Mucosa of descending colon (tissue), 3 donors: ENCODE results near the gene LPCAT2. TPM values are rescaled to one million over a fixed set of nuclear protein-coding genes. Genes with fewer than 3 reads are reported as not detected.

ENCODE experiments used
- ATAC-seq: fragments of 200-7000 bp; cut with Tn5 transposase; one replicate; pipeline ENCODE4 v1.9.1; 2020; ENCODE audit warnings: mild to moderate bottlenecking, moderate library complexity
- DNase-seq, 3 donors: peaks; one replicate each; pipeline ENCODE4 v3.0.0-alpha.2; 2020
- H3K36me3 ChIP-seq: fragments of 200-600 bp; one replicate; pipeline ENCODE4 v1.8.0; 2021; ENCODE audit warnings: low read depth, mild to moderate bottlenecking
- H3K4me1 ChIP-seq: fragments of 200-600 bp; one replicate; pipeline ENCODE4 v1.8.0; 2021; ENCODE audit warnings: low read depth, mild to moderate bottlenecking
- H3K4me3 ChIP-seq: fragments of 200-600 bp; one replicate; pipeline ENCODE4 v1.8.0; 2021; ENCODE audit warnings: mild to moderate bottlenecking
- H3K9me3 ChIP-seq: fragments of 200-600 bp; one replicate; pipeline ENCODE4 v1.8.0; 2021; ENCODE audit warnings: mild to moderate bottlenecking
- CTCF ChIP-seq: fragments of 200-600 bp; IDR thresholded peaks from one replicate; pipeline ENCODE4 v1.8.0; 2022; ENCODE audit warnings: antibody characterized with exemption, mild to moderate bottlenecking
- intact Hi-C, 2 donors: fragments of 100-400 bp; cut with DNase I in 1 of 2; cut with micrococcal nuclease in 1 of 2; formaldehyde crosslinking; loops; one replicate each; pipeline versions ENCODE4 v1.11.0 to v1.11.1; 2022; cut with DNase I, micrococcal nuclease
- total RNA-seq, 3 donors: library from RNA; stranded (reverse); fragmentation: NEBNext Ultra II Directional in 2 of 3; extraction: Animal tissue kit (Norgen Biotek cat#: 25700) in 2 of 3; gene quantifications; one replicate each; pipeline versions ENCODE4 v1.2.1 to v1.2.4, GENCODE V29; 2021 to 2023
- donor health status: DM: no; HTN: no; CAD: no; lungs with moderate emphysema.
- donor health status: DM: no; HTN: no; CAD: no.
- donor health status: DM: no; HTN: yes; CAD: no.

LPCAT2 gene
- total RNA-seq, 3 donors from 2014 or later, result 11.3 to 22.1 (median 13.8) TPM

GRCh38 chr16:55501549-55502322 is 7.1 kb upstream of the LPCAT2 start:
- DNase-seq (no peak), ATAC-seq (peak; percentile 13)
- TF ChIP-seq CTCF, result no peak
- H3K4me1 ChIP-seq, result peaks cover 34% of the 10 kb centered on the region
- no peaks in the 10 kb centered on the region for H3K36me3 ChIP-seq
- H3K9me3 ChIP-seq, result no peaks in the 10 kb centered on the region
- H3K4me3 ChIP-seq, result no peak overlapping the region
- intact Hi-C loops, result no loop called here

GRCh38 chr16:55502801-55503366 is 6.0 kb upstream of the LPCAT2 start:
- peak; percentile 93 to 97 (median 94) for DNase-seq
- no peak overlapping the region for H3K4me3 ChIP-seq
- H3K9me3 ChIP-seq, result no peaks in the 10 kb centered on the region
- peaks cover 34% of the 10 kb centered on the region for H3K4me1 ChIP-seq
- no peaks in the 10 kb centered on the region for H3K36me3 ChIP-seq
- ATAC-seq, result peak; percentile 93
- intact Hi-C loops, result no loop called here
- TF ChIP-seq CTCF, result no peak

GRCh38 chr16:55503726-55504550 is 4.9 kb upstream of the LPCAT2 start:
- no peak for ATAC-seq
- intact Hi-C loops, result no loop called here
- H3K36me3 ChIP-seq, result no peaks in the 10 kb centered on the region

GRCh38 chr16:55505333-55506015 is 3.4 kb upstream of the LPCAT2 start:
- ATAC-seq (no peak), DNase-seq (no peak)
- H3K4me1 ChIP-seq, result peaks cover 33% of the 10 kb centered on the region
- no peak overlapping the region for H3K4me3 ChIP-seq
- H3K9me3 ChIP-seq, result no peaks in the 10 kb centered on the region
- TF ChIP-seq CTCF, result no peak
- H3K36me3 ChIP-seq, result no peaks in the 10 kb centered on the region
- intact Hi-C loops, result no loop called here

More at GRCh38 chr16:55503726-55504550, 4.9 kb upstream of the LPCAT2 start:
- Histone ChIP-seq H3K4me3 (no peak overlapping the region), H3K9me3 (no peaks in the 10 kb centered on the region), H3K4me1 (peaks cover 34% of the 10 kb centered on the region)
- no peak for DNase-seq
- TF ChIP-seq CTCF, result no peak

- intact Hi-C loops, result no loop called here
- no peak for TF ChIP-seq CTCF
- Histone ChIP-seq H3K36me3 (no peaks in the 10 kb centered on the region), H3K4me3 (no peak overlapping the region), H3K9me3 (no peaks in the 10 kb centered on the region), H3K4me1 (peaks cover 30% of the 10 kb centered on the region)
- DNase-seq, result no peak
- ATAC-seq, result peak; percentile 10
Observed at GRCh38 chr16:55506083-55506482, 2.8 kb upstream of the LPCAT2 start.
